ENCODE data around the gene MTCH1. TPM values are rescaled to one million over a fixed set of nuclear protein-coding genes. Genes with fewer than 3 reads are reported as not detected.
"Not testable (repeated sequence)": the region's sequence is repeated elsewhere in the genome, so short reads cannot be mapped to it uniquely, and the experiment has no call there.

Gene MTCH1
- polyA plus RNA-seq, 1 donor from 2014 or later = 69.5 TPM

DNA sequence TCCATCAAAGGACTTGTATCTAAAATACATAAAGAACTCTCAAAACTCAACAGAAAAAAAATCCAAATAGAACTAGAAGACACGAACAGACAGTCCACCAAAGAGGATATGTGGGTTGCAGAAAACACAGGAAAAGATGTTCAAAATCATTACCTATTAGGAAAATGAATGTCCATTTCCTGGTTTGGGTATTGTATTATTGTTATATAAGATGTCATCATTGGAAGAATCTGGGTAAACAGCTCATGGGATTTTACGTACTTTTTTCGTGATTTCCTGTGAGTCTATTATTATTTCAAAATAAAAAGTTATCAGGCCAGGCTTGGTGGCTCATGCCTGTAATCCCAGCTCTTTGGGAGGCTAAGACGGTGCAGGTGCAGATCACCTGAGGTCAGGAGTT lies 40.7 kb downstream of the MTCH1 start:
- no peaks in the 10 kb centered on the region for H3K36me3 Mint-ChIP-seq
- H3K9me3 Mint-ChIP-seq = peaks cover 0 to 2% (median 0%) of the 10 kb centered on the region in 3 donors
- H3K27me3 Mint-ChIP-seq = peaks cover 6% of the 10 kb centered on the region
- H3K4me1 Mint-ChIP-seq = peaks cover 8 to 18% (median 13%) of the 10 kb centered on the region in 3 donors
- no peak overlapping the region for H3K4me3 Mint-ChIP-seq
- H3K27ac Mint-ChIP-seq = peak overlapping the region in 1 of 3 donors; percentile 21

GRCh38 chr6:36944650-36945049 lies 41.3 kb downstream of the MTCH1 start:
- H3K27ac Mint-ChIP-seq = peak overlapping the region in 1 of 3 donors; percentile 33
- peaks cover 0 to 2% (median 0%) of the 10 kb centered on the region in 3 donors for H3K9me3 Mint-ChIP-seq
- H3K36me3 Mint-ChIP-seq = no peaks in the 10 kb centered on the region
- H3K4me3 Mint-ChIP-seq = no peak overlapping the region
- H3K4me1 Mint-ChIP-seq = peaks cover 8 to 18% (median 13%) of the 10 kb centered on the region in 3 donors
- H3K27me3 Mint-ChIP-seq = peaks cover 8% of the 10 kb centered on the region

DNA sequence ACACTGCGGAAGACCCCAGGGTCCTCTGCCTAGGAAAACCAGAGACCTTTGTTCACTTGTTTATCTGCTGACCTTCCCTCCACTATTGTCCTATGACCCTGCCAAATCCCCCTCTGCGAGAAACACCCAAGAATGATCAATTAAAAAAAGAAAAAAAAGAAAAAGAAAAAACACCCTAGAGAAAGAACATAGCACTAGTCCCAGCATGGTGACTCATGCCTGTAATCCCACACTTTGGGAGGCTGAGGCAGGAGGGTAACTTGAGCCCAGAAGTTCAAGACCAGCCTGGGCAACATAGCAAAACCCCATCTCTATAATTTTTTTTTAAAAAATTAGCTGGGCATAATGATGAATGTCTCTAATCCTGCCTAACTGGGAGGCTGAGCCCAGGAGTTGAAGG lies 43.7 kb downstream of the MTCH1 start:
- peaks cover 15% of the 10 kb centered on the region for H3K27me3 Mint-ChIP-seq
- H3K4me1 Mint-ChIP-seq = peaks cover 3 to 14% (median 9%) of the 10 kb centered on the region in 3 donors
- H3K4me3 Mint-ChIP-seq, H3K9me3 Mint-ChIP-seq, H3K27ac Mint-ChIP-seq, H3K36me3 Mint-ChIP-seq: not testable (repeated sequence)

- H3K4me3 Mint-ChIP-seq, H3K9me3 Mint-ChIP-seq, H3K27ac Mint-ChIP-seq, H3K36me3 Mint-ChIP-seq: not testable (repeated sequence)
- peaks cover 19% of the 10 kb centered on the region for H3K27me3 Mint-ChIP-seq
- H3K4me1 Mint-ChIP-seq = peaks cover 3 to 14% (median 9%) of the 10 kb centered on the region in 3 donors
Observed at GRCh38 chr6:36941561-36941960, 44.4 kb downstream of the MTCH1 start.

DNA sequence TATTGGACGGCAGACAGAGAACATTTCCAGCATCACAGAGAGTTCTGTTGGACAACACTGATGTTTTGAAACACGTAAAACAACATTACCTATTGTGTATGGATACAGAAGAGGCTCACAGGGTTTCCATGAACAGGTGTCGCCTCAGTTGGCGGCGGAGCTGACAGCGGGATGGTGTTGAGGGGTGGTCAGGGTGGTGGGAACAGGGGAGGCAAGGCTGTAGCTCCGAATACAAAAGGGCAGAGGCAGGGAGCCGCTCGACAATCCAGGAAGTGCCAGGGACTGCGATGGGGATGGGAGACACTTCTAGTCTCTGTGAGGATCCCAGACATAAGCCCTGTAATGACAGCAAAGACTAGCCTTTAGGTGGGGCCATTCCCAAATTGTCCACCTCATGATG lies 46.0 kb downstream of the MTCH1 start:
- no peaks in the 10 kb centered on the region for H3K9me3 Mint-ChIP-seq
- H3K36me3 Mint-ChIP-seq = no peaks in the 10 kb centered on the region
- no peak overlapping the region for H3K27ac Mint-ChIP-seq
- peaks cover 18% of the 10 kb centered on the region for H3K27me3 Mint-ChIP-seq
- H3K4me1 Mint-ChIP-seq = peaks cover 3 to 14% (median 6%) of the 10 kb centered on the region in 3 donors
- H3K4me3 Mint-ChIP-seq = peak overlapping the region in 1 of 4 donors; percentile 84

GRCh38 chr6:36939005-36939404 lies 47.0 kb downstream of the MTCH1 start:
- H3K27ac Mint-ChIP-seq, H3K36me3 Mint-ChIP-seq, H3K4me1 Mint-ChIP-seq, H3K9me3 Mint-ChIP-seq: not testable (repeated sequence)
- Mint-ChIP-seq H3K27me3 (peaks cover 18% of the 10 kb centered on the region), H3K4me3 (peak overlapping the region in 1 of 4 donors; percentile 73)

GRCh38 chr6:36938536-36938935 lies 47.5 kb downstream of the MTCH1 start:
- Mint-ChIP-seq H3K4me1 (peaks cover 0 to 8% (median 3%) of the 10 kb centered on the region in 3 donors), H3K27ac (no peak overlapping the region), H3K9me3 (no peaks in the 10 kb centered on the region), H3K27me3 (peaks cover 18% of the 10 kb centered on the region), H3K4me3 (no peak overlapping the region), H3K36me3 (no peaks in the 10 kb centered on the region)

- peaks cover 0 to 4% (median 0%) of the 10 kb centered on the region in 3 donors for H3K4me1 Mint-ChIP-seq
- no peak overlapping the region for H3K27ac Mint-ChIP-seq
- no peaks in the 10 kb centered on the region for H3K36me3 Mint-ChIP-seq
Observed at GRCh38 chr6:36937896-36938295, 48.1 kb downstream of the MTCH1 start.

DNA sequence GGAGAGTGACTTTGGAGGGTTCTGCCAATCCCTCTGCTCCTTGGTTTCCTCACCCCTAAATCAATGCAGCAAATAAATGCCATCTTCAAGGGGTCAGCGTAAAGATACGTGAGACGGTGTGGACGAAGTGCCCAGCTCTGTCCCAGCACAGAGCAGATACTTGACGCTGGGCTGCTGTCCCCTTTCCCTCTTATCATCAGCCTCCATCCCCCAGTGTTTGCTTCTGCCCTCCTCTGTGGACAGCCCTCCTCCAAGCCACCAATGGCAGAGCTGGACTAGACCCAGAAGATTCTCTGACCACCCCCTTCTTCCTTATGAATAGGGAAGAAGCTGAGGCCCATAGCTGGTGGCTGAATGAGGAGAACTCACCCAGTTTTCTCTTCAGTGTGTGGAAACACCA lies 49.2 kb downstream of the MTCH1 start:
- Mint-ChIP-seq H3K36me3 (peaks cover 2% of the 10 kb centered on the region), H3K4me3 (no peak overlapping the region), H3K4me1 (peaks cover 0 to 2% (median 0%) of the 10 kb centered on the region in 3 donors), H3K27ac (peak overlapping the region in 1 of 3 donors; percentile 81), H3K9me3 (no peaks in the 10 kb centered on the region), H3K27me3 (peaks cover 16% of the 10 kb centered on the region)

More at GRCh38 chr6:36937896-36938295, 48.1 kb downstream of the MTCH1 start:
- H3K4me3 Mint-ChIP-seq = no peak overlapping the region
- H3K27me3 Mint-ChIP-seq = peaks cover 18% of the 10 kb centered on the region
- no peaks in the 10 kb centered on the region for H3K9me3 Mint-ChIP-seq

- Mint-ChIP-seq H3K9me3 (no peaks in the 10 kb centered on the region), H3K4me3 (no peak overlapping the region), H3K4me1 (no peaks in the 10 kb centered on the region), H3K27me3 (peaks cover 12% of the 10 kb centered on the region), H3K27ac (no peak overlapping the region), H3K36me3 (peaks cover 2% of the 10 kb centered on the region)
Observed at GRCh38 chr6:36934901-36935300, 51.1 kb downstream of the MTCH1 start.

GRCh38 chr6:36933519-36933918 lies 52.5 kb downstream of the MTCH1 start:
- Mint-ChIP-seq H3K4me1 (no peaks in the 10 kb centered on the region), H3K27me3 (peaks cover 5% of the 10 kb centered on the region), H3K9me3 (no peaks in the 10 kb centered on the region), H3K27ac (no peak overlapping the region), H3K36me3 (peaks cover 2% of the 10 kb centered on the region), H3K4me3 (no peak overlapping the region)

DNA sequence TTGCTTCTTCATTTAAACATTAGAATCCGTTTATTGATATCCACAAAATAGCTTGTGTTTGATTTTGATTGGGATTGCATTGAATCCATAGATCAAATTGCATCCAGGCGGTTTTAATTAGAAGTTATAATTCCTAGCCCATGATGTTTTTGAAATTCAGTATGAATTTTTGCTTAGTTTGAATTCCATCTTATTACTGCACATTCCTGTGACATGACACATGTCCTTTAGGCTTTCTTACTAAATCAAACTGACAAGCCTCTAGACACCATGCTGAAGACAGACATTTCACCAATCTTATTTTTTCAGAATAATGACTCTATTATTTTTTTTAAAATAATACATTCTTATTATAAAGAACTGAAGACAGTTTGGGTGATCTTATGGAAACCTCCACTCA lies 52.9 kb downstream of the MTCH1 start:
- Mint-ChIP-seq H3K9me3 (no peaks in the 10 kb centered on the region), H3K27ac (no peak overlapping the region), H3K36me3 (peaks cover 2% of the 10 kb centered on the region), H3K27me3 (peaks cover 5% of the 10 kb centered on the region), H3K4me3 (no peak overlapping the region), H3K4me1 (no peaks in the 10 kb centered on the region)

DNA sequence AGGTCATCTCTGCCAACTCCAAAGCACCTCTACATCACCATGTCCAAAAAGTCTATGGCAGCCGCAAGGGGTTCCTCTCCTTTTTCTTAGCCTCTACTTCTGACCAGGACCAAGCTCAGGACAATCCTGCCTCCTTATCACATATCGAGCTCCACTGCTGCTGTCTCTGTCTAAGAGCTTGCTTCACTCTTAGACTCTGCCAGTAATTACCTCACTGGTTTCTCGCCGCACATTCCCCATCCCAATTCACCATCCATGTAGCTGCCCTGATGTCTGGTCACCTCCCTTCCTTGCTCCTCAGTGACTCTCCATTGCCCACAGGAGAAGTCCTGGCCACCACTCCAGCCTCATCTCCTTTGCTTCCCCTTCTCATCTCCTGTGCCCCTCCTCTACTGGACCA lies 55.5 kb downstream of the MTCH1 start:
- Mint-ChIP-seq H3K27ac (no peak overlapping the region), H3K27me3 (no peaks in the 10 kb centered on the region), H3K36me3 (peaks cover 2% of the 10 kb centered on the region), H3K4me3 (peak overlapping the region in 1 of 4 donors; percentile 15), H3K9me3 (no peaks in the 10 kb centered on the region), H3K4me1 (no peaks in the 10 kb centered on the region)

- no peaks in the 10 kb centered on the region for H3K9me3 Mint-ChIP-seq
- H3K4me1 Mint-ChIP-seq = peaks cover 0 to 3% (median 0%) of the 10 kb centered on the region in 3 donors
- no peak overlapping the region for H3K27ac Mint-ChIP-seq
- H3K27me3 Mint-ChIP-seq = no peaks in the 10 kb centered on the region
- peaks cover 3% of the 10 kb centered on the region for H3K36me3 Mint-ChIP-seq
- H3K4me3 Mint-ChIP-seq = no peak overlapping the region
Observed at GRCh38 chr6:36929607-36930006, 56.4 kb downstream of the MTCH1 start.

DNA sequence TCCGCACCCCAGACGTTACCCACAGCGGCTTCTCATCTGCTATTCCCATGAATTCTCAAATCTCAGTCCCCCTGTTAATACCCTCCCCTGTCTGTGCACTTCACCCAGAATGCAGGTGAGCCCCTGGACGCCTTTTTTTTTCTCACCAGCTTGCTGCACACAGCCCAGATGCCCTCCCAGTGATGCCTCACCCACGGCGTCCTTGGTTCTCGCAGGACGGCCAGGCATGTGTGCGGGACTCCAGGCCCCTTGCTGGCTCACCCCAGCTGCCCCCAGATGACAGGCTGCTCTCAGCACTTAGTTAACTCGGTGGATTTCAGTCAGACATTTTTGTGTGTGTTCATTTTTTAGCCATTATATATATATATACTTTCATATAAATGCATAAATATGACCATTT lies 56.8 kb downstream of the MTCH1 start:
- Mint-ChIP-seq H3K4me3 (no peak overlapping the region), H3K27ac (no peak overlapping the region), H3K9me3 (no peaks in the 10 kb centered on the region), H3K27me3 (no peaks in the 10 kb centered on the region), H3K36me3 (peaks cover 3% of the 10 kb centered on the region), H3K4me1 (peaks cover 0 to 3% (median 0%) of the 10 kb centered on the region in 3 donors)

DNA sequence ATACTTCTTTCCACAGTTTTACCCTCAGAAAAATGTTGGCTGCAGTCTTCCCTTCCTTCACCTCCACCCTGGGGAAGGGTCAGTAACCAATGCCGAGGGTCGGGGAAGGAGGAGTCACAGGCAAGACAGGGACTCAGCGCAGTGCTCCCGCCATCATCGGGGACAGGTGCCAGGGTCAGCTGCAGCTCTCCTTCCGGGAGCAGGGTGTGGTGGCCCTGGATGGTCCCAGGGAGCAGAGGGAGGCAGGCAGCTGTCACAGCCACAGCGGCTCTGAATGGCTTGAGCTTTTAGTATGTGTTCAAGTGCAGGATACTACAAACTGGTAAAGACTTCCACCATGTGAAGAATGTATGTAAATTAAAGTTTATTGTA lies 57.5 kb downstream of the MTCH1 start:
- Mint-ChIP-seq H3K4me1 (peaks cover 0 to 3% (median 0%) of the 10 kb centered on the region in 3 donors), H3K27me3 (no peaks in the 10 kb centered on the region), H3K36me3 (peaks cover 3% of the 10 kb centered on the region), H3K4me3 (no peak overlapping the region), H3K9me3 (no peaks in the 10 kb centered on the region), H3K27ac (no peak overlapping the region)

All from IgD-negative memory B cell (primary cell).